ENCODE data around the gene RSPH3.
"Not testable (repeated sequence)": the region's sequence is repeated elsewhere in the genome, so short reads cannot be mapped to it uniquely, and the experiment has no call there.

RSPH3 gene, protein sequence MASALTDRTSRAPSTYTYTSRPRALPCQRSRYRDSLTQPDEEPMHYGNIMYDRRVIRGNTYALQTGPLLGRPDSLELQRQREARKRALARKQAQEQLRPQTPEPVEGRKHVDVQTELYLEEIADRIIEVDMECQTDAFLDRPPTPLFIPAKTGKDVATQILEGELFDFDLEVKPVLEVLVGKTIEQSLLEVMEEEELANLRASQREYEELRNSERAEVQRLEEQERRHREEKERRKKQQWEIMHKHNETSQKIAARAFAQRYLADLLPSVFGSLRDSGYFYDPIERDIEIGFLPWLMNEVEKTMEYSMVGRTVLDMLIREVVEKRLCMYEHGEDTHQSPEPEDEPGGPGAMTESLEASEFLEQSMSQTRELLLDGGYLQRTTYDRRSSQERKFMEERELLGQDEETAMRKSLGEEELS

DNA sequence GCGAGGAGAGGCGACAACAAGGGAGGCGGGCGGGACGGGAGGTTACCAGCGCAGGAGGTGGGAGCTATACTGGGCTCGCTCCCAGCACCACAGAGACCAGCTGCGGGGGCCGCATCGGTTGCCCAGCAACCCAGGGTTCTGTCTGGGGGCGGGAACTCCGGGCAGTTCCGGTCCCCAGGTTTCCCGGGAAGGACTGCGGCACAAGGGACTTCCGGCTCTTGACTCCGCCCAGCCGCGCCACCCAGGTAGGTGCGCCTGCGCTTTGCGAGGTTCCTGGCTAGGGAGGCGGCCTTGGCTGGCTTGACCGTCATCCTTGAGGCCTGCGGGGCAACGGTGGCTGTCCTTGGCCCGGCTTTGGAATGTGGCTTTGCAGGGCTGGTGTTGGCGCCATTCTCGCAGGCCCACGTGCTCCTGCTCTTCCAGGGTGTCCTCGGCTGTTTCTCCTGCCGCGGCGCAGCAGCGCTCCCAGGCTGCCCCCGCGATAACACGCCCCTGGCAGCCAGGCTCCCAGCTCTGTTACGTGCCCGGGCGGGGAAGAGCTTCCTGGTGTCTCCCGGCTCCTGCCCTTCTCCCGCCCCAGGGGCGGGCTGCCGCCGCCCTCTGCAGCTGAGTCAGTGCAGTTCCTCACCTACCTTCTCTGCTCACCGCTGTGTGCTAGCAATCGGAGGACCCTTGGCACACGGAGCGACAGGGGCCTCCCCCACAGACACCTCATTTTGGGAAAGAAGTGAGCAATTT lies at the start of gene RSPH3:
RSPH3 (minus strand) TSS at position 537 of the 738 bp plus-strand sequence. CDS start 652 bp downstream, outside the sequence.
- peak; percentile 88 for DNase-seq

DNA sequence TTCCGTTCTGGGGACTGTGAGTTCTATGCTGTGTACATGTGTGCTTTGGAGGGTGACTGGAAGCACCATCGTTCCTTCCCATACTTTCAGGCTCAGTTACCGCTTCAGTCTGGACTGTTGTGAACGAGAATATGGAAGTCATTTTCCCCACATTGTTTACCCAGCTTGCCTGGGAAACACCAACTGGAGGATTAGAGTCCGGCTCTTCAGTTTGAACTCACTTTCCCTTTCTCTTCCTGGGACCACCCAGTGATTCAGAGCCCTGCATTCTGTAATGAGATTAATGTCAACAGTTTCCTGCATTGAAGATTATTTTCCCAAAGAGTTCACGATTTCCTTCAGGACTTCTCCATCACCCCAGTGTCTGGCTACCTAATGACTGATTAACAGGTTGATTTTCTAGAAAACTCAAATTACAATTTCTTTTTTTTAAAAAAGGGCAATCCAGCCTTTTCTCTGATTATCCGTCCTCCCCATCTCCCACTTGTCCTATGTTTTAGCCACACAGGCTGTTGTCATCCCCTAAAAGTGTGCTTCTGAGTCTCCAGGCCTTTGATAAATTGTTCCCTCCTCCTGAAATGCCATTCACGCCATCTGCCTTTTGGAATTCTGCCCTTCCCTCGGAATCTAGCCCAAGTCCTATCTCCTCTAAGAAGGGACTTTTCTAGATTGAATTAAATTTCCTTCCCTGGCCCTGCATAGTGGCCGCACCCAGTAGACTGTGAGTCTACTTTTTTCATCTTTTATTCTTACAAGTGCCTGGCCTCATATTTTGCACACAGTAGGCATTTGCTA lies 48.1 kb upstream of the RSPH3 start:
- no peak for DNase-seq

DNA sequence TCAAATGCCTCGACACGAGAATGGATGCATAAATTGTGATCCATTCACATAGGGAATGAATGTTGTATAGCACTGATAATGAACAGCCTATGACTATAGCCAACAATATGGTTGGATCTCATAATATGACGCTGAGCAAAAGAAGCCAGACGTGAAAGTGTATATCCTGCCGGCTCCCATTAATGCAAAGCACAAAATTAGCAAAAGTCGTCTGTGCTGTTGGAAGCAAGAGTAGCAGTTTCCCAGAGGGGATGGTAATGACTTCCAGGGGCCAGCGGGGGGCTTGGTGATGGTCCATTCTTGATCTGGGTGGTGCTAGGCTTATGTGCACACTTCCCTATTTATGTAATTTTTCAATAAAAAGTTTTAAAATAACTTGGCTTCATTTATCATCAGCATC lies 45.8 kb upstream of the RSPH3 start:
- no peak for DNase-seq

DNA sequence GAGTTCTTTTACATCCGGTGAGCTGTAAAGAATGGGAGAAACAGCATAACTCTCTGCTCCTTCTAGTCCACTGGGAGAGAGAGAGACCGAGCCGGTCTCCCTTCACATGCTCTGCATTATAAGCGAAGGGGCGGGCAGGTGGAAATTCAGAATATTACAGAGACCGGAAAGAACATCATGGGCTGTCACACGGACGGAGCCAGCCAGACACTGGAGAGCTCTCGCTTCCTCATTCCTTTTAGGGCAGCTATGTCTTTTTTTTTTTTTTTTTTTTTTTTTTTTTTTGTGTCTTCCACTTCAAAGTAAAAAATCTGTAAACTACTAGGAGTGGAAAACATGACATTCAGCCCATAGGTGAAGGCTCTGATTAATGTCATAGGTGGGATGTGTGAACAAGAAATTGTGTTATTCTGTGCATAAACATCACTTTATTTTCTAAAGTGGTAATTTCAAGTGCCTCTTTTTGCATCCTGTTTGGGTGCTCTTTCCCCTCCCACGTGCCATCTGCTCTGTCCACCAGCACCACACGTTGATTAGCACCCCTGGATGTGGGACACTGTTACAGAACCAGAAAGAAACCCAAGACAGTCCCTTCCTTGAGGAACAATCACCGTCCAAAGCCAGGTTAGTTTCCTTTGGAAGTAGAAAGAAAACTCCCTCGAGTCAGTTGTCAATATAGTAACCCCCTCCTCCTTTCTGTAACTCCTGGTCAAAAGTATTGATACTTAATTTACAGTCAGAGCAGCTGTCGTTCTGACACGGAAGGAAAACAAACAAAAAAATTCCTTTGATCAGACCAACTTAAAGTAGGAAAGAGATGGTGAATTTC lies 45.1 kb upstream of the RSPH3 start, which contains the start of gene TAGAP:
TAGAP (minus strand) TSS at position 93 of the 829 bp plus-strand sequence. CDS start 845 bp downstream, outside the sequence.
- DNase-seq: peak; percentile 81

DNA sequence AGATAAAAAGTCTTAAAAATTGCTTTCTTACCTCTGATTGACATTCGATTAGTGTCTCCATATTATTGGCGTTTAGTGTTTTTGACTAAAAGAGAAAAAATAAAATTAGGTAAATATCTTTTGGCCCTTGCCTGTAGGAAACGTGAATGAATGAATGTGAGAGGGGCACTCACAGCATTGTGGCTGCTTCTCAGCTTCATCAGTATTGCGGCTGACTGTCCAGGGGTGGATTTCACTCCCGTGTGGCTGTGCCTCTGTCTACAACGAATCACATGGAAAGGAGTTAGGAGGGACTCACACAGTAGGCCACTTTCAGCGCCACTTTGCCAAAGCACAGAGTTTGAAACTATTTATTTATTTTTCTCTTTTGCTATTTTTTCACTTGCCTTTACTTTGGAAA lies 43.9 kb upstream of the RSPH3 start:
- peak; percentile 46 for DNase-seq

DNA sequence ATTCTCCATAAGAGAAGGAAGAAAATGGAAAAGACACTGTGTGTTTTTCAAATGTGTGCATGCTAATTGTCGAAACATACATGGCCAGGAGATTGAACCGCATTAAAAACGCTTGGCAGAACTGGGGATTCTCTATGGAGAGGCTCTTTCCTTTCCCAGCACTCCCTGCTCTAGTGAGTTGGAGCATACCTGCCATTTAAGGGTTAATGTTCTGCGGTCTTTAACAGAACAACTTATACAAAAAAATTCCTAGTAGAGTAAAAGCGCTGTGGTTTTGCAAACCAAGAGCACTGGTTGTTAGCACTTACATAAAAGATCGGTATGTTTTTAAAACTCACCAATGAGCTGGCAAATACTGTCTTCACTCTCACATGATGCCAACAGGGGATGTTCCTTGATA lies 43.2 kb upstream of the RSPH3 start:
- DNase-seq: no peak

DNA sequence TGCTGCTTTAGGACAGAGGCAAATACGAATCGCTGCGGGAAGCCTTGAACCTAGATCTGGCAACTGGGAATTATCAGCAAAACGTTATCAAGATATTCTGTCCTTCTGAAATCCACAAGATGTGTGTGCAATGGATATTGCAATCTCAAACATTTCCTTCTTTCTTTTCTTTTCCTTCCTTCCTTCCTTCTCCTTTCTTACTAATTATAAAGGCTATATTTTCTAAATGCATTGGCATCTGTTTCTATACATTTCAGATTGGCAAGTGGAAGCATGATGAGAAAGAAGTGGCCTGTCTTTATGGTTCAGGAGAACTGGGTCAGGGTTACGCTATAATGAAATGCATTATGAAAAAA lies 42.8 kb upstream of the RSPH3 start:
- DNase-seq: no peak

DNA sequence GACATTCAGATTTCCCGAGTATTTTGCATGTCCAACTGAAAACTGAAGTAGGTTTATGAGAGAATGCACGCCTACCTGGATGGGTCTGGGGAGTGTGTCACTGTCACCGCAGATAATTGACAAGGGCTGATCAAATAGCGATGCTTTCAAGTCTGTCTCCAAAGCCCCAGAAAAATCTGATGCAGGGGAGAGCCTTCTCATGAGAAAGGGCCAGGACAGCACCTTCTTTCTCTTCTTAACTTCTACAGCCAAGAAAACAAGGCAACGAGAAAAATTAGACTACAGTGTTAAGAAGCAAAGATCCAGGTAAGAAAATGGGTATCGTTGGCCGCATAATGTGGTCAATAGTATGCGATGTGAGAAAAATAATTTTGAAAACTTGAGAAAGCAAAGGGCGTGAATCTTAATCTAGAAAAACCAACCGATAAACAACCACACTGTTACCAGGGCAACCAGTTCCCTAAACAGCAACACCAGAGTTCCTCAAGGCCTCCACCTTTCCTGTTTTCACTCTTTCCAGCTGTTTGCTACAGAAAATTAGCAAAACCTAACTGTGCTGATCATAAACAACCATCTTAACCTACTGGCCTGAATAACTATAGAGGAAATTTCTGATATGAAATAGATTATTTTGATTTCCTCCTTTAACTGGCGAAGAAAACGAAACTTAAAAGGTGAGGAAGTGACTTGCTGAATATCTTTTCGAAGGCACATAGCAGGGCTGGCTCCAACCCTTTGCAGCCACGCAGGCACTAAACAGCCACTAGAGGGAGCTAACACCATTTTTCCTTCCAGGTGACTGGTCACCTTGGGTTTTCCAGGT lies 42.2 kb upstream of the RSPH3 start:
- peak; percentile 71 for DNase-seq

DNA sequence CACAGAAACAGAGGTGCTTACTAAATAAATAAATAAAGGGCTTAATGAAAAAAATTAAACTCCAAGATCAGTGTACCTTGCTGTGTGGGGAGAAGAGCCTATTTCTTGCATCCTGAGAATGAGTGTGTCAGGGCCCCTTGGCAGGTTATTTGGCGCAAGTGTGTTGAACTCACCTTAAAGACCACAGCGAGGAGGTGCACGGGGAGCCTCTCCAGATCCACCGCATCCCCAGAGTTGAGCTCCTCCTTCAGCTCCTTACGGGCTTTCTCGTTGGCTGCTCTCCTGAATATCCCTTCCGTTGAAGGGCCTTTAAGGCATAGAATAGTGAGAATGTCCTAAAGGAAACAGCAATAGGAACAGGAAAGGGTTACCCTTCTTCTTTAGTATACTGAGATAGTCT lies 41.2 kb upstream of the RSPH3 start:
- DNase-seq: no peak

DNA sequence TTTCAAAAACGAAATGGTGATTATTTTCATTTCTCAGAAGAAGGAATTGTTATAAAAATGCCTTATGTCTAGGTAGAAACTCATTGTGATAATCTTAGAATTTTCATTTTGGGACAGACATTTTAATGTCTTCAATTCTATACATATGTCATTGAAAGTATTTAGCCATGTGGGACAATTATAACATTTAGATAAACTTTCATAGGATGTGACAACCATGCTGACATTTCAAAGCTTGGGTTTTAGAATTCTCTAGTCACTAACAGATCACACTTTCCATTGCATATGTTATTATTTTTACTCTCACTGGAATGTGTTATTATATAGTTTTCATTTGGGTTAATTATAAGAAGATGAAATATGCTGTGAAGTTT lies 39.9 kb upstream of the RSPH3 start:
- no peak for DNase-seq

DNA sequence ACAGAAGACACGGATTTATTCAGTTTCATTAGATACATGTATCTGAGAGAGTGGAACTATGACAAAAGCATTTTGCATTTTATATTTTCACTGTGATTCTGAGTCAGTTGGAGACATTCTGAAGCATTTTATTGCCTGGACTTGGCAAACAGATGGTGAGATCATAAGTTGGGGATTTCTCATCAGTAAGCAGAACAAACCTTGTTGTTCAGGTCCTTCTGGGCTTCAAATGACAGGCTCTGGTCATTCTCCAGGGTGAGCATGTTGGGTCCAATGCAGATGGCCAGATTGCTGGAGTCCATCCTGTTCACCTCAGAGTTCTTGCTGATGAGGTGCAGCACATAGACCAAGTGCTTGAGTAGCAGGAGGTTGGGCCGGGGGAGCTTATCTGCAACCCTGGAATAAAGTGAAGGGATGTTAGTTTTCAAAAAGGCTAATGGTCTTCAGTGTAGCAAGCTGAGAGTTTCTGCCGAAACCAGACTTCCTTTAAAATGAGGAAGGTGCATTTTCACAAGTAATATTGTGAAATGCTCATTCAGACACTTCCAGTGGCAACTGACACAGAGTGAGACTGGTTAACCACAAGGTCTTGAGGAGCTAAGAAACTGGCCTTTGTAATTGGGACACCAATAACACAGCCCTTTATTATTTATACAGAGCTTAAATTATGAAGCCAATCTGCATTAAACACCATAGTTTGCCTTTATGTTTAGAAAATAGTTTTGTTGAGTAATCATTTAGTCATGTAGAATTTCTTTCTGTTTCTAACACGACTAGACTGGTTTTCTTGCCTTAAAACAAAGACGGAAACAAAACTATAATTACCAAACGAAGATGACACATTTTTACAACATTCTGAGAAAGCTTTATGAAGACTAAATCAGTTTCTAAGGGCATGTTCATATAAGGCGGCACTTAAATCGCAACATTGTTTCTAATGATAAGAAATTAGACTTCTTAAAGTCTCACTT lies 39.2 kb upstream of the RSPH3 start:
- no peak for DNase-seq

DNA sequence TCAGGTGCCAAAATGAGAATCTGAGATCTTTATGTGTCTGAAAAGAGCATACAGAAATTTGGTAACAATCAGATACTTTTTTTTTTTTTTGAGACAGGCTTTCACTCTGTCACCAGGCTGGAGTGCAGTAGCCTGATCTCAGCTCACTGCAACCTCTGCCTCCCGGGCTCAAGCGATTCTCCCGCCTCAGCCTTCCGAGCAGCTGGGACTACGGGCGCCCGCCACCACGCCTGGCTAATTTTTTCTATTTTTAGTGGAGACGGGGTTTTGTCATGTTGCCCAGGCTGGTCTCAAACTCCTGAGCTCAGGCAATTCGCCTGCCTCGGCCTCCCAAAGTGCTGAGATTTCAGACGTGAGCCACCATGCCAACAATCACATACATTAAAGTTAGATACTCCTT lies 38.3 kb upstream of the RSPH3 start:
- DNase-seq: not testable (repeated sequence)

DNA sequence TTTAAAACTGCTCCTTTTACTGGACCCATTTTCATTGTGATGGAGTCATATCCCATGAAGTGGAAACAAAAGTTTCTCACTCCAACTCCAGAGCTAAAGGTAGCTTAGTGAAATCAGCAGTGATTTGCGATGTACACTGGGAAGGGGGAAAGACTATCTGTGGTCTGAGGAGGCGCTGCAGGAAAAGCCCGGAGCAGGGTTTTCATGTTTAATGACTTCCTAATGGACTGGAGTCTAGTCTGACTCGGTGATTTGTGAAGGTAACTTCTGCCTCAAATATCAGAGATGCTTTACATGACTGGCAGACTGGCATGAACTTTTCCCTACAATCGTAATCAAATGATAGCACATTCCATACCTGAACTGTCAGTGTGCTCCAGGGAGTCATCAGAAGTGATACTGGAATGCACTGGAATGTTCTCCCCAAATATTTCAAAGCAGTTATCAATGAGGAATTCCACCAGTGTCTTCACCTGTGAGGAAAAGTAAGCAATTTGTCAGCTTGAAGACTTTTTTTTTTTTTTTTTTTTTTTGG lies 37.8 kb upstream of the RSPH3 start:
- DNase-seq: no peak

DNA sequence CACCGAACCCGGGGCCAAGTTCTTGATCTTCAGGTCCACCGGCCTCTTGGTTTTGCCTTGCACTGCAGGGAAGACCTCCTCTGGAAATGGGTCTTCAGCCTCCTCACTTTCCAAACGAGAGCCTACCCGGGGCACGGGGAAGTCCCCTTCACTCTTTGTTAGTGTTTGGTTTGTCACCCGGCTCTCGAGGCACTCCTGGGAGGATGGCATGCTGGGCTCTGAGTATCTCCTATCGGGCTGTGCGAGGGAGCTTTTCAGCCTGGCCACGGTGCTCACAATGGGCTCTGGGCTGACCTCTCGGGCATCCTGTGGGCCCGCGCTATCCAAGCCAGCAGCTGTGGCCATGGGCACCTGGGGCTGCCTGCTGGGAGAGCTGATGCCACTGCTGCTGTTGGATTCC lies 36.7 kb upstream of the RSPH3 start:
- DNase-seq: peak; percentile 50

DNA sequence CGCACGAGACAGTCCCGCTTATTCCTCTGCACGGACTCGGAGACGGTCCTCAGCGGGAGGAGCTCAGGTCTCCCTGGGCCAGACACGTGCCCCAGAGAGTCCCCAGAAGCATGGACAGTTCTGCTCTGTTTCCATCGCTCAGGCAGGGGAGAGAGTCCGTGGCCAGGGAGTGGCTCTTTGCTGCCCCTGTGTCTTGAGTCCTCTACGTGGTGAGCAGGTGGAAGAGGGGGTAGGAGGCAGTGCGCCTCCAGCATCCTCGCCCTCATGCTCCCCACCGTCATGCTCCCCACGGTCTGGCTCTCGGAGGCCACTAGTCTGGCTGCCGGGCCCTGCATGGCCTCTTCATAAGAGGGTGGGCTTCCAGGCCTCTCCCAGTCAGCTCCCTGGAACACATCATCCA lies 35.9 kb upstream of the RSPH3 start:
- DNase-seq: peak; percentile 41

DNA sequence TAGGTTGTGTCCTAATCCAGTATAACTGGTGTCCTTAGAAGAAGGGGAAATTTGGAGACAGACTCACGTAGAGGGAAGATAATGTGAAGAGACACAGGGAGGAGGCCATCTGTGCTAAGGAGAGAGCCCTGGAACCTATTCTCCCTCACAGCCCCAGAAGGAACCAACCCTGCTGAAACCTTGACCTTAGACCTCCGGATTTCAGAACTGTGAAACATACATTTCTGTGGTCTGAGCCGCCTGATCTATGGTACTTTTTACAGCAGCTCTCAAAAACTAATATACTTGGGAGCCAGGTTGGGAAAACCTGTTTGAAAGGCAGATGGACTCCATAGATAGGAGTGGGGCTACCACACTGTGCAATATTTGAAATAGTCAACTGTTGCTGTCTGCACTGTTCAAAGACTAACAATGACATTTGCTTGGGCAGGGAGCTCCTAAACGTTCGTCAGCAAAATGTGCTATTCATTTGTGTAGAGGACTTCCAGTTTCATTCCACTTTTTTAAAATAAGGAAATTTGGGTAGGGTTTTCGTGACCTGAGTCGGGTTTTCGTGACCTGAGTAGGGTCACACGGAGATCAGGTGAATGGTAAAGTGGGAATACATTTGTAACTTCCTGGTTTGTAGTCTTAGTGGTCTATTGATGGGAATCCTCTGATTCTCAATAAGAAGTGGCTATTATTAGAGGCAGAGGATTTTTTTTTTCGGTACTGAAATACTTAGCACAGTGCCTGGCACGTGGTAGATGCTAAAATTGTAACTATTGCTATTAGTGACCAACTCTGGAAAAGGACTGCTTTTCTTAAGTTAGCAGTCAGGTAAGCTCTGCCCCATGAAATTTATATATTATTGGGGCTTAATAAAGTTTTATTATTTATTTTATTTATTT lies 33.4 kb upstream of the RSPH3 start:
- no peak for DNase-seq

DNA sequence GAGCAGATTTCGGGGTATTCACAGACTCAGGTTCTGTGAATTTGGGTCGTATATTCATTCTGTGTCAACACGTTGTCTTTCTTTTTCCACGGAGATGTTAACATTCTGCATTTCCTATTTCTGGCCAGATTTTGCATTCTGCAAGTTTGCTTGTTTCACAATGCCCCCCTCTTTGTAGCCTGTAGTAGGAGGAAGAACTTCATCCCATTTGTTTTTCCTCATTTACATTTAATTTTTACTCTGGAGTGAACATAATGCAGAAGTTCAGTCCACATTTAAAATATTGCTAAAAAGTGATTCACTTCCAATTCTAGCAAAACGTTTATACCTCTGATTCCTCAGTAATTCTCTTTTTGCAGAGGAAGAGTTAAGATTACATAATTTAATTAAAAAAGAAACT lies 31.8 kb upstream of the RSPH3 start:
- no peak for DNase-seq

DNA sequence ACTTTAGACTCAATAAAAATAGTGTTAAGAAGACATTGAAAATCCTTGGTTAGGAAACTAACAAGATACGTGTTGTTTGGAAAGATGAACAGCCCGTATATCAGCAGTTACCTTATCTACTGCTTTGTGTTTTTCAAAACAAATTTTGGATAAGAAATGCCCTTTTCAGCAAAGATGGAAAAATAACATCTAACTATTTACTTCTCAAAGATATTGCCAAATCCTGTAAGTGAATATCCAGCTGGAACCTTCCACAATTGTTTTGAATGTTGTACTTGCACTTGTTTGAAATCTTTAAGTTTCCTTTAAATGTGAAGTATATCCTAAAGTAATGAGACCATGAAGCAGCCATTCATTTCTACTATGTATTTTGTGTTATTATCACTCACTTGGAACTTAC lies 30.2 kb upstream of the RSPH3 start:
- DNase-seq: no peak

DNA sequence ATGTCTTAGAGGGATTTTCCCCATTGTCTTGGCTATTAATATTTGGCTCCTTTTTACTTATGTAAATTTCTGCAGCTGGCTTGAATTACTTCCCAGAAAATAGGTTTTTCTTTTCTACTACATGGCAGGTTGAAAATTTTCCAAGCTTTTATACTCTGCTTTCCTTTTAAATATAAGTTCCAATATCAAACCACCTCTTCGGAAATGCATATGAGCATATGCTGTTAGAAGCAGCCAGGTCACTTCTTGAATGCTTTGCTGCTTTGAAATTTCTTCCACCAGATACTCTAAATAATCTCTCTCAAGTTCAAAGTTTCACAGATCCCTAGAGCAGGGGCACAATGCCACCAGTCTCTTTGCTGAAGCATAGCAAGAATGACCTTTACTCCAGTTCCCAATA lies 25.2 kb upstream of the RSPH3 start:
- not testable (repeated sequence) for DNase-seq

All from activated T-cell treated with anti-CD3 and anti-CD28 coated beads, Interleukin-2, amount 50 U/mL, for 1 hour (primary cell).